ENCODE results near the gene LILRB4. TPM values are rescaled to one million over a fixed set of nuclear protein-coding genes. Genes with fewer than 3 reads are reported as not detected.

The LILRB4 gene
- total RNA-seq, 1 experiment from 2014 or later = not detected

- Histone ChIP-seq H2AK5ac (ENCODE audit: insufficient read length, low read length) (no peak overlapping the region), H3K18ac (ENCODE audit: insufficient read length, low read depth, low read length) (no peak overlapping the region), H3K23me2 (ENCODE audit: insufficient read length, low read depth, low read length, poor library complexity, severe bottlenecking) (no peaks in the 10 kb centered on the region), H2BK20ac (ENCODE audit: low read depth, low read length, poor library complexity, severe bottlenecking) (no peak overlapping the region), H3K27ac (ENCODE audit: insufficient read length, low read depth, low read length) (no peak overlapping the region), H3K9ac (ENCODE audit: extremely low read depth, insufficient read length, low read length) (no peak overlapping the region), H4K8ac (replicated peaks; ENCODE audit: insufficient read length, low read depth, low read length) (no peak overlapping the region), H4K5ac (ENCODE audit: insufficient read length, low read depth, low read length) (no peak overlapping the region), H4K91ac (ENCODE audit: insufficient read length, low read depth, low read length) (no peak overlapping the region), H3K23ac (ENCODE audit: insufficient read length, low read depth, low read length) (no peak overlapping the region), H3K9me3 (ENCODE audit: control insufficient read depth, low read depth, low read length) (peaks cover 66% of the 10 kb centered on the region), H3K79me2 (ENCODE audit: insufficient read depth, low read length) (no peaks in the 10 kb centered on the region), H3K56ac (ENCODE audit: insufficient read length, low read depth, low read length) (no peak overlapping the region), H2BK5ac (ENCODE audit: insufficient read length, low read length) (no peak overlapping the region), H2AFZ (ENCODE audit: low read length) (no peak overlapping the region), H3K4me2 (ENCODE audit: insufficient read depth, insufficient read length, low read length) (no peak overlapping the region), H3K27me3 (ENCODE audit: insufficient read depth, low read length) (no peaks in the 10 kb centered on the region), H4K20me1 (ENCODE audit: control insufficient read depth, insufficient read depth, insufficient read length) (no peaks in the 10 kb centered on the region), H2BK120ac (ENCODE audit: low read depth, low read length, poor library complexity, severe bottlenecking) (no peak overlapping the region), H3K14ac (ENCODE audit: insufficient read depth, low read length) (no peak overlapping the region), H3K4ac (ENCODE audit: low read depth, low read length) (no peak overlapping the region), H2BK15ac (ENCODE audit: low read depth, low read length) (no peak overlapping the region), H3T11ph (ENCODE audit: low read length) (no peak overlapping the region), H3K4me1 (ENCODE audit: insufficient read depth, low read length) (no peaks in the 10 kb centered on the region), H2BK12ac (ENCODE audit: insufficient read length, low read depth, low read length) (no peak overlapping the region), H3K79me1 (ENCODE audit: insufficient read depth, low read depth, low read length, poor library complexity, severe bottlenecking) (no peaks in the 10 kb centered on the region)
- H3K27ac Mint-ChIP-seq = no peak overlapping the region
- no peak for DNase-seq
- no peak for TF ChIP-seq CTCF (conservative IDR thresholded peaks at IDR 0.05)
- no peak overlapping the region for H3K4me3 Mint-ChIP-seq
- no peaks in the 10 kb centered on the region for H3K4me1 Mint-ChIP-seq
- no CpG with 5 or more reads among the region's 3 CpGs for WGBS (ENCODE audit: extremely low coverage, insufficient read length, low lambda C conversion rate)
- peaks cover 75 to 83% of the 10 kb centered on the region in 2 experiments for H3K9me3 Mint-ChIP-seq
- H3K36me3 Mint-ChIP-seq (ENCODE audit: insufficient read depth in 1 of 3, low read depth in 3 of 3) = peaks cover 0 to 15% (median 5%) of the 10 kb centered on the region in 3 experiments; a peak in 3 of 7 replicates
- no peaks in the 10 kb centered on the region; the same call in 1 of the 2 replicates for H3K27me3 Mint-ChIP-seq (ENCODE audit: low read depth)
These were observed 21.7 kb downstream of the LILRB4 start for GRCh38 chr19:54684527-54684926.

All from H9 (cell line).